GM12872 (cell line): ENCODE measurements around the gene PTPN4.

Experiments
- TF ChIP-seq, protein P1 (sequence below): IDR thresholded peaks from 3 replicates; pipeline ENCODE4 v1.5.1; 2011; ENCODE audit warnings: low read depth, mild to moderate bottlenecking, low read length, moderate library complexity; ENCODE audit not compliant: insufficient read depth

PTPN4 gene

DNA sequence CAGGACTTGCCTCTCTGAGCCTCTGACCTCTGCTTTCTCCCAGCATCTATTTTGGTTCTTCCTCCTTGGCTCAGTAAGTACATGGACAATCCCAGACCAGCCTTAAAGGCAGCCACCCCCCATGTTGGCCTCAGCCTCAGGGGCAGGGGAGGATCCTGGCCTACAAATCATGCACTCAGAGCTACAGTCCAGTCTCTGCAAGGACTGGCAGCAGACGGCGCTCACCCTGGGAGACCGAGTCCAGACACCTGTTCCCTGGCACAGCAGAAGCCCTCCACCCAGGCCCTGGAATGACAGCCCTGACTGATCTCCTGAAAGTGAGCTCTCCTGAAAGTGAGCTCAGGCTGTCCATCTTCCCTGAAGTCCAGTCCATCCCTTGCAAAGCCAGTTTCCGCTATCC, 25.7 kb upstream of the PTPN4 start:
- TF ChIP-seq, protein P1, sequence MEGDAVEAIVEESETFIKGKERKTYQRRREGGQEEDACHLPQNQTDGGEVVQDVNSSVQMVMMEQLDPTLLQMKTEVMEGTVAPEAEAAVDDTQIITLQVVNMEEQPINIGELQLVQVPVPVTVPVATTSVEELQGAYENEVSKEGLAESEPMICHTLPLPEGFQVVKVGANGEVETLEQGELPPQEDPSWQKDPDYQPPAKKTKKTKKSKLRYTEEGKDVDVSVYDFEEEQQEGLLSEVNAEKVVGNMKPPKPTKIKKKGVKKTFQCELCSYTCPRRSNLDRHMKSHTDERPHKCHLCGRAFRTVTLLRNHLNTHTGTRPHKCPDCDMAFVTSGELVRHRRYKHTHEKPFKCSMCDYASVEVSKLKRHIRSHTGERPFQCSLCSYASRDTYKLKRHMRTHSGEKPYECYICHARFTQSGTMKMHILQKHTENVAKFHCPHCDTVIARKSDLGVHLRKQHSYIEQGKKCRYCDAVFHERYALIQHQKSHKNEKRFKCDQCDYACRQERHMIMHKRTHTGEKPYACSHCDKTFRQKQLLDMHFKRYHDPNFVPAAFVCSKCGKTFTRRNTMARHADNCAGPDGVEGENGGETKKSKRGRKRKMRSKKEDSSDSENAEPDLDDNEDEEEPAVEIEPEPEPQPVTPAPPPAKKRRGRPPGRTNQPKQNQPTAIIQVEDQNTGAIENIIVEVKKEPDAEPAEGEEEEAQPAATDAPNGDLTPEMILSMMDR: no peak

DNA sequence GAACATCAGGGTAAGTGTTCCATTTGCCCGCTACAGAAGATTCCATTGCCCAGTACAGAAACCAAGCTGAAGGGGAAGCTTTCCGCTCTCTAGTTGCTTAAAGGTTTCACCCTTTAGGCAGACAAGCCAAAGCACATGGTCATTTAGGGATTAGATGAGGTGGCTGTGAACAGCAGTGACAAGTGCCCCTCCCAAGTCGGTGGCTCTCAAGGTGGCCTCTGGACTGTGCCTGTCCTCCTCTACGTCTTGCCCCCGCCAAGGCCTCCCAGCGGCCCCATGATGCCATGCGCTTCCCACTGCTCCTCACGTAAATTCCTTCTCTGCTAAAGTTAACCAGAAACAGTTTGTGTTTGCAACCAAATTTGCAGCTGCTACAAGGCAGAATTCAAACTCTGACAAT, 24.2 kb upstream of the PTPN4 start:
- TF ChIP-seq, protein P1: no peak

DNA sequence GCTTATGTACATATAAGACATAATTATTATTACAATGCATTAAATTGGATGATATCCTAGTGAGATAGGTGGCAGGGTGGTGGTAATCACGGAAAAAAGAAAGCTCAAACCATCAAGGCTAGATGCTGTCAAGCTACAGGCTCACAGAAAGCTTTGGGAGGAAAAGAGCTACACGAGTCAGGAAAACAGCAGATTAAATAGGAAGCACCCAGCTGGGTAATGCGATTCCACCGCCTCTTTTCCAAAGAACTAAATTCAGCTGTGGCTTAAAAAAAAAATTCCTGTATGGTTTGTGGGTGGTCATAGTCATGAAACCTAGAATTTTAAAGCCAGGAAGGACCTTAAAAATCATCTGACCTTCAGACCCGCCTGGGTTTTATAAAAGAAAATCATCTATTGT, 23.7 kb upstream of the PTPN4 start:
- TF ChIP-seq, protein P1: no peak

DNA sequence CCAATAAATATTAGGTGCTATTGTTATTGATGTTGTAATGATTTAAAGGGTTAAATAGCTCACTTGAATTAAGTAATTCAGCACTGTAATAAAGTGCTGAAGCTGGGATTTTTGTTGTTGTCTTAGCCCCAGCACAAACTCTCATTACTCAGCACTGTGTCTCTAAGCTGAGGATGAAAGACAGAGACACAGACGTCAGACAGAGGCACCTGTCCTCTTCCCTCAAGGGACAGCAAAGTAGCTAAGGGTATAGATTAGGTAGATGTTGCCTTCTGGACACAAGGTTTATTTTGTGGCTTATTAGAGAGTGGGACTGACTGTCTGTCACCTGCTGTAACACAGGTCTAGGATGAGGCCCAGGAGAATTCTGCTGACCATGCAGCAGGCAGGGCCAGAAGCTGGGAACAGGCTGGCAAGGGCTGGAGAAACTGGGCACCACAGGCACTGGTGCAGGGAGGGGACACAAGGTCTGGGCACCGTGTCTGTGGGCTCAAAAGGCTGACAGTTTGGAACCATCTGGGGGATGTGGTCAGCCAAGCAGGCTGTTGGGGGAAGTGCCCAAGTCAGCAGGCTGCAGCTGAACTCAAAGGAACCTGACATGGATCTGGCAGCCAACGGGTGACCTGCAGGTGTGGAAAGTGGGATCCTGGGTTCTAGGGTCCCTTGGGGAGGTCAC, 20.0 kb upstream of the PTPN4 start:
- TF ChIP-seq, protein P1: no peak

DNA sequence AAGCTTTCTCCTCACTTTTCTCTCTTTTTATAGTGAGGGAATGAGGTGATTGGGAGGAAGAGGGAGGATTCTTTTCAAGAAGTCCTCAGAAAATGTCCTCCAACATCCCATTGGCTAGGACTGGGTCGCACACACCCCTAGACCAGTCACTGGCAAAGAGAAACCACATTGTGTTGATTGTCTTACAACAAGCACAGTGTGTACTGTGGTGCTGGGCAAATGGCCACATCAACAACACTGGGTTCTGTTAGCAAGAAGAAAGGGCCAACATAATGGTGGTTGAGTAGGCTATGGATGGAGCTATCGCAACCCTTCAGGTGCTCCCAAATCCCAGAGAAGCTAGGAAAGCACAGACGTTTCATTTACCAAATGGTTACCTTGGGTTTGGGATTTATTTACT, 18.7 kb upstream of the PTPN4 start:
- TF ChIP-seq, protein P1: no peak

DNA sequence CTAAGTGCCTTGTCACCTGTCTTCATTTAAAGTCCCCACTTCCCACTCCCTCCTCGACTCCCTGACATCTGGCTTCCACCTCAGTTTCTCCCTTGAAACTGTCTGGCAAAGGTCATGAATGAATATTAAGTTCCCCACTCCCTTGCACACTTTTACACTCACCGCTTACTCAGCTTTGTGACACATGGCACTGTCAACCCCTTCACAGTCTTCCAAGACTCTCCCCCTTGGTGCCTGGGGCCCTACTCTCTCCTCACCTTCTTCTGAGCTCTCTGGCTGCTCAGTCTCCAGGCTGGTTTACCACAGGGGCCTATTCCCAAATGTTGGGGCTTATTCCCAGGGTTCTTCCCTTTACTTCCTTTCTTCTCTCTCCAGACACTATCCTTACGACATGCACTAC, 17.9 kb upstream of the PTPN4 start:
- TF ChIP-seq, protein P1: no peak

DNA sequence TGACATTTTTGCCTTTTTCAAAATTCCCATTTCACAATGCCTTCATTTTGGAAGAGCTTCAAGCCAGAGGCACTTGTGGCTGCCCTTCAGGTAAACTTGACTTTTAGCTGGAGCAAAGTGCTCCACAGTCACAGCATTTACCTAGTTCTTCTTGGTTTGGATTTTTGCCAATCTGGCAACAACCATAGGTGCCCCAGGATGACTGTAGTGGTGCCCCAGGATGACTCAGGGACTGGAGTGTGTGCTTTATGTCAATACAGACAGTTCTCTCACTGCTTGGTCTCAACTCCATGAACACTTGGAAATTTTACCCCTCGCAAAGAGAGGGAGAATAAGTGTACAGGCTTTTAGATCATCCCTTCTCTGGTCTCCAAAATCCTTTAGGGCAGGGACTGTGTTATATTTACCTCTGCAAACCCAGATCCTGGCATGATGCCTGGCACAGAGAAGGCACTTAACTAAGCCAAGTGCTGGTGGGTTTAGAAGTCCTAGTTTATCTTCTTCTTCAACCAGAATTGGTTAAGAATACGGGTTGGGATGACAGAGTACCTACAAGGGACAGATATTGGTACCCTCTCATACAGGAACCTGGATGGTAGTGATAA, 15.3 kb upstream of the PTPN4 start:
- TF ChIP-seq, protein P1: no peak

DNA sequence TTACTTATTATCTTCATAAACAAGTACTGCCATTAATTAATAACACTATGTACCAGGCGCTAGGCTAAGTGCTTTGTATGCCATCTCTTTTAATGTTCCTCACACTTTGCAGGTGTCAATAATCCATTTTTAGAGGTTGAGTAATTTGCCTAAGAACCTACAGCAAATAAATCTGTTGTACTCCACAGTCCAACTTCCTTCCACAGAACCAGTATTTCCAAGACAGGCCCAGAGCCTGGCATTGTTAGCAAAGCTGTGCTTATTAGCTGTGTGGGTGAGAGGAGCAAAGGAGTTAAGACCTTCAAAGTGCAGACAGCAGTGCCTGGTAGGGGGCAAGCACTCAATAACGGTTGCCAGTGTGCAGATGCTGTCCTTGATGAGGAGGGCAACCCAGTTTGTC, 14.2 kb upstream of the PTPN4 start:
- TF ChIP-seq, protein P1: no peak
